SKM-1 treated with dmso at 0.1 percent for 144 hours (cell line): Measurements from ENCODE around the gene SHKBP1.
"Not testable (repeated sequence)": the region's sequence is repeated elsewhere in the genome, so short reads cannot be mapped to it uniquely, and the experiment has no call there.

Experiments used
- DNase-seq: peaks from one replicate; lab custom pipeline; 2025; ENCODE audit not compliant: unreplicated experiment; lab: John Stamatoyannopoulos, UW

SHKBP1 gene

DNA sequence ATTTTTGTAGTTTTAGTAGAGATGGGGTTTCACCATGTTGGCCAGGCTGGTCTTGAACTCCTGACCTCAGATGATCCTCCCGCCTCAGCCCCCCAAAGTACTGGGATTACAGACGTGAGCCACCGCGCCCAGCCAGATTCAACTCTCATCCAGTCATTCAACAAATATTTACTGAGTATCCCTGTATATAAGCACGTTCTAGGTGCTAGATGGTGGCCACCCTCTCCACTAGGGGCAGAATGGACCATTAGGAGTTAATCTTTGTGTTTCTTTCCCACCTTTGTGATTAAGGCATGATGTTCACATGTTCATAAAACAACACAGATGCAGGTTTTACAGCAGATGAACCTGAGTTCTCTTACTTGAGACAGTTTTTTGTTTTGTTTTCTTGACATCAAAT lies 7.3 kb downstream of the SHKBP1 start:
- DNase-seq, result no peak

DNA sequence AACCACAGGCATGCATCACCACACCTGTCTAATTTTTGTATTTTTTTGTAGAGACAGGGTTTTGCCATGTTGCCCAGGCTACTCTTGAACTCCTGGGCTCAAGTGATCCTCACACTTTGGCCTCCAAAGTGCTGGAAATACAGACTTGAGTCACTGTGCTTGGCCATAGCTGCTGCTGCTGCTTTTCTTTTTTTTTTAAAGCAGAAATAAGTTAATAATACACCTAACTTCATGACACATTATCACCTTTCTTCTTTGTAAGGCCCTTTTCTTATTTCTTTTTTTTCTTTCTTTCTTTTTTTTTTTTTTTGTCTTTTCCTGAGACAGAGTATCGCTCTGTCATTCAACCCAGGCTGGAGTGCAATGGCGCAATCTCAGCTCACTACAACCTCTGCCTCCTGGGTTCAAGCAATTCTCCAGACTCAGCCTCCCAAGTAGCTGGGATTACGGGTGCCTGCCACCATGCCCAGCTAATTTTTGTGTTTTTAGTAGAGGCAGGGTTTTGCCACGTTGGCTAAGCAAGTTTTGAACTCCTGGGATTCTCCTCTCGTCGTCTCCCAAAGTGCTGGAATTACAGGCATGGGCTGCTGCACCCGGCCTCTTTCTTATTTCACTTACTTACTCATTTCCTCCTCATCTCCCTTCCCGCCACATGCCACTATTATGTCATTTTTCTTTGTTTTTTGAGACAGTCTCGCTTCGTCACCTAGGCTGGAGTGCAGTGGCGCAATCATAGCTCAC lies 8.7 kb downstream of the SHKBP1 start:
- DNase-seq, result peak; percentile 37

DNA sequence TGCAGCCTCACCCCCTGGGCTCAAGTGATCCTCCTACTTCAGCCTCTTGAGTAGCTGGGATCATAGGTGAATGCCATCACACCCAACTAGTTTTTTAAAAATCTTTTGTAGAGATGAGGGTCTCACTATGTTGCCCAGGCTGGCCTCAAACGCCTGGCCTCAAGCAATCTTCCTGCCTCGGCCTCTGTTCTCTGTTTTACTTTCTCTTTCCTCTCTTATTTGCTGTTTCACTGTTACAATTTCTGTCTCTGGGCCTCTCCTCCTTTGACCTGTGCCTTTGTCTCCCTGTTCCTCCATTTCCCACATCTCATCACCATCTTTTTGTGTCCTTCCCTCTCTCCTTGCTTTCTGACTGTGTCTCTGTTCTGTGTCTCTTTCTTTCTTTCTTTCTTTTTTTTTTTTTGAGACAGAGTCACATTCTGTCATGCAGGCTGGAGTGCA lies 9.3 kb downstream of the SHKBP1 start:
- no peak for DNase-seq

DNA sequence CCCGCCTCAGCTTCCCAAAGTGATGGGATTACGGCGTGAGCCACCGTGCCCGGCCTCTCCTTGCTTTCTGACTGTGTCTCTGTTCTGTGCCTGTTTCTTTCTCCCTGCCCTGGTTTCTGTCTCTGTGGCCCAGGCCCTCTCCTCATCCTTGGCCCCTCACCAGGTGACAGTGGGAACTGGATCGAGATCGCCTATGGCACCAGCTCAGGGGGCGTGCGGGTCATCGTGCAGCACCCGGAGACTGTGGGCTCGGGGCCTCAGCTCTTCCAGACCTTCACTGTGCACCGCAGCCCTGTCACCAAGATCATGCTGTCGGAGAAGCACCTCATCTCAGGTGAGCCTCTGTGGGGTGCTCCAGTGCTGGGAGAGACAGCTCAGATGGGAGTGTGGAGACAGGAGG lies 9.9 kb downstream of the SHKBP1 start:
- DNase-seq, result no peak

- no peak for DNase-seq
Measured at GRCh38 chr19:40588110-40588854, 11.6 kb downstream of the SHKBP1 start.

DNA sequence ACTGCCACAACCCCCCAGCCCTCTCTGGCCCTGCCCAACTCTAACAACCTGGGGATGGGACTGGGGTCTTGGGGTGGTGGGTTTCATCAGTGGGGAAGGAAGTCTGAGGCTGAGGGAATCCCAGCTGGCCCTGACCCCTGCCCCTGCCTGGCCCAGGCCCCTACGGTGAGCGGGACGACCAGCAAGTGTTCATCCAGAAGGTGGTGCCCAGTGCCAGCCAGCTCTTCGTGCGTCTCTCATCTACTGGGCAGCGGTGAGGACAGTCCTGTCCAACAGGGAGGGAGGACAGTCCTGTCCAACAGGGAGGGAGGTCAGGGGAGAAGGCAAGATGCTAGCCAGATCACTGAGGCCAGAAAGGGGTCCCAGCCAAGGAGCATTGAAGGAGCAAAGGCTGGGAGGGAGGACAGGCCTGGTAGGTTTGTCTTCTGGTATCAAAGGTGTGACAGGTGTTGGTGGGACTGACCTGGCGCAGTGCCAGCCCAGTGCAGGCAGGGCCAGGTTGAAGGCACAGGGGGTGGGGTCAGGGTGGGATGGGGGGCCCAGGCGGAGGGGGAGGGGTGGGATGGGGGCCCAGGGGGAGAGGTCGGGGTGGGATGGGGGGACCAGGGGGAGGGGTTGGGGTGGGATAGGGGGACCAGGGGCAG lies 12.4 kb downstream of the SHKBP1 start:
- DNase-seq, result no peak

GRCh38 chr19:40589591-40590429 lies 13.1 kb downstream of the SHKBP1 start:
- DNase-seq, result no peak

DNA sequence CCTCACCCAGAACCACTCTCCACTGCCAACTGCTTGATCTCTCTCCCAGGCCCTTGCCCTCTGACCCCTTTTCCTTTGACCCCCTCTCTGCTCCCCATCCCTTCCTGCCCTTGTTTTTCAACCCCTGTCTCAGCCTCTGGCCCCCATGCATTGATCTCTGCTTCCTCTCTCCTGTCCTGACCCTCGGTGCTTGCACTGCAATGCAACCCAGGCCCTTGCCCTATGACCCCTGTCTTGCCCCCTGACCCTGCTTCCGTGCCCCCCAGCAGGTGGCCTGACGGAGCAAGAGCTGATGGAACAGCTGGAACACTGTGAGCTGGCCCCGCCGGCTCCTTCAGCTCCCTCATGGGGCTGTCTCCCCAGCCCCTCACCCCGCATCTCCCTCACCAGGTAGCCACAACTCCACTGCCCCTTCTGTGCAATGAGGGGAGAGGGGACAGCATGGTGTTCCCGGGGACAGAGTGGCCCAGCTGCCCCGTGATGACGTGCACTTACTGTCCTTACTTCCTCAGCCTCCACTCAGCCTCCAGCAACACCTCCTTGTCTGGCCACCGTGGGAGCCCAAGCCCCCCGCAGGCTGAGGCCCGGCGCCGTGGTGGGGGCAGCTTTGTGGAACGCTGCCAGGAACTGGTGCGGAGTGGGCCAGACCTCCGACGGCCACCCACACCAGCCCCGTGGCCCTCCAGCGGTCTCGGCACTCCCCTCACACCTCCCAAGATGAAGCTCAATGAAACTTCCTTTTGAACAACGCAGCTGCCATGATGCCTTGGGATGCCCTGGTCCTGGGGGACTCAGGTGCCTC lies 14.0 kb downstream of the SHKBP1 start:
- no peak for DNase-seq

DNA sequence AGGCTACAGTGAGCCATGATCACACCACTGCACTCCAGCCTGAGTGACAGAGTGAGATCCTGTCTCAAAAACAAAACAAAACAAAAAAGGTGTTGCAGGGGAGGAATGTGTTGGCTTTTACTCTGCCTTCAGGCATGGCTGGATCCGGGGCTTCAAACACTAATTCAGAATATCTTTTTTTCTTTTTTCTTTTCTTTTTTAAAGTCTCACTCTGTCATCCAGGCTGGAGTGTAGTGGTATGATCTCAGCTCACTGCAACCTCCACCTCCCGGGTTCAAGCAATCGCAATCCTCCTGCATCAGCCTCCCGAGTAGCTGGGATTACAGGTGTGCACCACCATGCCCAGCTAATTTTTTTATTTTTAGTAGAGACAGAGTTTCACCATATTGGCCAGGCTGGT lies 15.1 kb downstream of the SHKBP1 start:
- DNase-seq, result not testable (repeated sequence)

DNA sequence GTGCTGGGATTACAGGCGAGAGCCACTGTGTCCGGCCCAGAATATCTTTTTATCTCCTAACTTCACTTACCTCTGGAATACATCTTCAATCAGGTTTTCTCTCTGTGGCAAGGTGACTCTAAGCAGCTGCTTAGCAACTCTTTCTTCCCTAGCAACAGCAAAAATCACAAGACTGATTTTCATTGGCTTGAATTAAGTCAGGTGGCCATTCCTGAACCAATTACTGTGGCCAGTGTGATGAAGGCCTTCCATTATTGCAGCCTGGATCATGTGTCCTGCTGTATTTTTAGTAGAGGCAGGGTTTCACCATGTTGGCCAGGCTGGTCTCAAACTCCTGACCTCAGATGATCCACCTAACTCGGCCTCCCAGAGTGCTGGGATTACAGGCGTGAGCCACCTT lies 15.5 kb downstream of the SHKBP1 start:
- peak; percentile 69 for DNase-seq

- no peak for DNase-seq
Measured at GRCh38 chr19:40594255-40594654, 17.6 kb downstream of the SHKBP1 start.

GRCh38 chr19:40594657-40595091 lies 18.0 kb downstream of the SHKBP1 start:
- no peak for DNase-seq

GRCh38 chr19:40596608-40597328 lies 20.1 kb downstream of the SHKBP1 start:
- DNase-seq, result no peak

GRCh38 chr19:40597329-40597838 lies 20.7 kb downstream of the SHKBP1 start:
- DNase-seq, result no peak

DNA sequence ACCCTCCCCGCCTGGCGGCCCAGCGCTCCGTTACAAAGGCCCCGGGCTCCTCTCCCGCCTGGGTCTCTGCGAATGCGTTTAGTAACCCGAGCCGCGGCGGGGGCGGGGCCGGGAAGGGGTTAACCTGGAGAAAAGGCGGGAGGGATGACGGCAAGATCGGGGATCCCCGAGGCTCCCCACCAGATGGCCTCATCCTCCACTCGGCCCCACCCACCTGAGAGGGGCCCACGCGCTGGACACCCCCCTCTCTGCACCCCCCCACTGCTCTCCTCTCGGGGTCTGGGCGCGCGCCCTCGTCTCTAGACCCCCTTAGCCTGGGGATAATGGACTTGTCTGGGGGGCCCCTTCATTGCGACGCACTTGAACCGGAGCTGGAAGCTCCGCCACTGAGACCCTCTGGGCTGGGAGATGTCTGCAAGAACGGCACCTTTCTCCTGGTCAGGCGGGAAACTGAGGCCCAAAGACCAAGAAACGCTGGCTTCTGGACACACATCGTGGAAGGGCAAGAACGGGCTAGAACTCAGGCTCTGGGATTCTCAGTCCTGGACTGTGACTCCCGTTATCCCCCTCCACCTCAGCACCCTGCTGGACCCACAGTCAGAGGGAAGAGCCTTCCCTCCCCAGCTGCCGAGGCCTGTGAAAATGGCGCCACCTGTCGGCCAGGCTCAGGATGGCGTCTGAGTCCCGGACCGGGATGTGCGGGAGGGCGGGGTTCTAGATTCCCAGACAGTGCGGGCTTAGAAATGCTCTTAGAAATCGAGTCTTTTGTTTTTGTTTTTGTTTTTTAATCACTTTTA lies 21.6 kb downstream of the SHKBP1 start:
- DNase-seq, result peak; percentile 54

GRCh38 chr19:40598918-40599307 lies 22.2 kb downstream of the SHKBP1 start:
- no peak for DNase-seq

DNA sequence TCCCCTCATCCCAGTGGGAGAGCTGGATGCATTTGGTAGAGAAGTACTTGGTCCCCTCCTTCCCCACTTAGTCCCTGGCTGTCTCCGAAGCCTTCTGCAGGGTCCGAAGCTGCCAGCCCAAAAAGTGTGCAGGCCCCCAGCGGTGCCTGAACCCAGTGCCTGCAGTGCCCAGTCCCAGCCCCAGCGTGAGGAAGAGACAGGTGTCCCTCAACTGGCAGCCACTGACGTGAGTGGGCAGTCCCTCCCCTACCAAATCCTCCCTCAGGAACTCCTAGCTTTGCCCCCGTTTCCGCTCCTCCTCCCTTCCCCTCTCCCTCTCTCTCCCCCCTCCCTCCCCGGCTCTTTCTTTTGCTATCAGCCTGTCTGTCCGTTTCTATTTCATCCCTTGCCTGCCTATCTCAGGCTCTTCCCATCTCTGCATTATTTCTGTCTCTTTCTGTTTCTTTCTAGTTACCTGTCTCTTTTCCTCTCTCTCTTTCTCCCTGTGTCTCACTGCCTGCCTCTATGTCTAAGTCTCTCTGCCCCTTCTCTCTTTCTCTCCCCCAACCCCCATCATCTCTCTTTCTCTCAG lies 22.7 kb downstream of the SHKBP1 start:
- no peak for DNase-seq

- no peak for DNase-seq
Measured at GRCh38 chr19:40599902-40600569, 23.4 kb downstream of the SHKBP1 start.
